GM18861 (cell line): ENCODE data around the gene NEGR1.

Experiments used
- ATAC-seq: cut with Tn5 transposase; IDR thresholded peaks from one replicate; pipeline ENCODE4 v1.9.1; 2021; ENCODE audit not compliant: unreplicated experiment

NEGR1 gene

DNA sequence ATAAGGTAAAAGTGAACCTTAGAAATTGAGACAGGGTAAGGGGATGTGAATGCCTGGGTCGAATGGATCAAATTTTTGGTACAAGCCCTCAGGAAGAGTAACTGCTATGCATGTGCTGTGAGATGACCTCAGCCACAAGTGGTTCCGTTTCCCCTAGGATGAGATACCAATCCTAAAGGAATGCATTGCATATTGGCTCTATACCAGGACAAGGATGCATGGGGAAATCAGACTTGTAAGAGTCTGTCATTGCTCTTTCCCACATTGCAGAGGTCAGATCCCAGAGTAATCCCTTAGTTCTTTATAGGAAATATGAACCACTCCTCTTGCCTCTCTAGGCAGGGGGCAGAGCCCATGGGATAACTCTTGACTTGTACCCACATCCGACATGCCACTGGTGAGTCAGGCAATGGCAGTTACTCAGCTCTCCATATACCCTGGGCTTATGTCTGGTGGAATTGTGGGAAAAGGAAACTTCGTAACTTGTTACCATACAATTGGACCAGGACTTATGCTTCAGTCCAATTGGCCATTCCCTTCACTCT, 773.2 kb downstream of the NEGR1 start:
- no peak for ATAC-seq

DNA sequence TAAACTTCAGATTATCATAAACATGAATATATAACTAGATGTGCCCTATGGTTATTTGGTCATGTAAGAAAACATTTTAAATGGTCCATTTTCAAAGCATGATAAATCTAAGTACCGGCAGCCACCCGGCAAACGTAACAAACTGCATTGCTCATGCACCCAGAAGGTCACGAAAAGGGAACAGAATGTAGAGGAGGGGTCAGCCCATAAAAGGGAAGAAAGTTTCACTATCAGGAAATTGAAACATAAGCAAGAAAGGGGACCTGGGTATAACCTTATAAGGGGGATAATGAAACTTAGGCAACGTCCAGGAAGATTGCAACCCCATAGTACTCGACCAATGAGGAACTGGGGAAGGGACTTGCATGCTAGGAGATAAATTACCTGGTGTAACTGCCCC, 780.3 kb downstream of the NEGR1 start:
- no peak for ATAC-seq

DNA sequence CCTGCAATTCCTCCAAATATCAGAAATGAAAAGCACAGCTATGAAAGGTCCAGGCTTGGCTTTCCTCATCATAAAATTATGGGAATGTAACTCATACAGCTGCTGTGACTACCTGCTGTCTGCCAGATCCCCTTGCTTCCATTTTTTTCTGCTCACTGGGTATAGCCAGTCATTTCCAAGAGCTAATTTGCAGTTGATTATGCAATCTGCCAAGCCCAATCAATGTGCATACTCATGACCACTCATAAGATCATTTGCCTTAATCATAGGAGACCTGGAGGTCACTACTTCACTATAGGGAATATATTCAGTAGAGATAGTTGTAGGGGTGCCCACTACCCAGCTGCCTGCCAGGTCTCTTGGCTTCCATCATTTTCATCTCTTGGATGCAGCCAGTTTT, 783.8 kb downstream of the NEGR1 start:
- no peak for ATAC-seq

GRCh38 chr1:71494163-71494562, 788.2 kb downstream of the NEGR1 start:
- no peak for ATAC-seq

DNA sequence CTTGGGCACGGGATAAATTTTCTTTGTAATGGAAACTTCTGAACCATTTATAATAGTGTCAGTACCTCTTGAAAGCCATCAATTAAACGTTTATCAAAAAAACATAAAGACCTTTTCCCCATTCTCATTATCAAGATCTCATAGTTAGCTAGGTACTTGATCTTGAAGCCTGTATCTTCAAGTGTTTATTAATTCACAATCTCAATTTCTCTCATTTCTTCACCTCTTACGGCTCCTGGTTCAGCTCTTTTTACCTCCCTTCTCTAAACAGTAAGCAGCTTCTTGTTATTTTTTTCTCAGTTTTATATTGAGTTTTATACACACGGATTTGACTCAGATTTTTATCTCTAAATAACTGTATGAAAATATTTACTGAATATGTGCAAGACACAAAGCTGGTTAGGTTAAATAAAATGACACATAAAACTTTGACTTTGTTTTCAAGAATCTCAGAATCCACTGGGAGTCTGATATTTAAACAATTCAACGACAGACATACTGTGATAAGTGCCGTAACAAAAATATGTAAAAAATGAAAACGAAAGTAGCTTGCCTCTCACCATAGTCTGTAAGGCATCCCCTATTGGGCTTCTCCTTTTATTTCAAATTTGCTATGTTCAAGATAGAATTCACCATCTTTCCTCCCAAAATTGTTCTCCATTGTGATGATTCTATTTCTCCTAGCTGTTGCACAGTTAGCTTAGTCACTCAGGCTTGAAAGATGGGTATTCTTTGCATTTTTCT, 789.9 kb downstream of the NEGR1 start:
- ATAC-seq = no peak

DNA sequence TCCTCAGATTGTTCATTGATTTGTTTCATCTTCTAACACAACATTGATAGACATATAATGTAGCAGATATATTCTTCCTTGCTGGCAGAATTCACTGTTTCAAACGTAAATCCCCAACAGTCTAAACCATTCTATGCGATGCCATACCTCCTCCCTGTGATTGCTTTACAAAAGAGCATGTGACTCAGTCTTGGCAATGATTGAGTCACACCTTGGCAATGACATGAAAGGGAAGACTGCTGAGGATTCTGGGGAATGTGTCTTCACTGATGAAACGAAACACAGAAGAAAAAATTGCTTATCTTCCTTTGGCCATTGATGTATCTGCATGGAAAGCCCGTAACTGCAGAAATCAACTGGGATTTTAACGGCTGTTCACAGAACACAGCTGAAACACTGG, 791.9 kb downstream of the NEGR1 start:
- no peak for ATAC-seq

DNA sequence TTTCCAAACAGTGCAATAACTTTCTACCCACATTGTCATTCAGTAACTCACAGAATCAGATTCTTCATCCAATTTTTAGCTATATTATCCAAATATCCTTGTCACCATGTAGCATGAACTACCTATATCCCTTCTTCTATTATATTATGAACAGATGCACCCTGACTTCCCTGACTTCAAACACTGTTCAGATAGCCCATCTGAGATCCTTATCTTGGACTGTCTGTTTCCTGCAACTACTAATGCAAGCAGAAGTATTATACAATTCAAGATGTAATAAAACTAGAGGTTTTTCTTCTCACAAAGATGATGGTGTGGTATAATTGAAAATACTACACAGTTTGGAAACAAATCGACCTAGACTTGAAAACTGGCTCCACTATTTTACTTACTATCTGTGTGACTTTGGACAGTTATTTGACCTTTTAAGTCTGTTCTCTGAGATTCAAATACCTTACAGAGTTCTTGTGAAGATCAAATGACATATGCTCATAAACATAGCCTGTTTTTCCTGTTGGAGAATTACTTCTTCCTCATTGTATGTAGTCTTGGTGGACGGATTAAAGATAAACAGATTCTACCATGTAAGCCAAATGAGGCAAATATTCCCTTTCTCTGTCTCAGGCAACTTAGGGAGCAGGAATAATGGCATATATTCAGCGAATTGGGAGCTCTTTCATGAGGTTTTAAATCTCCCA, 793.6 kb downstream of the NEGR1 start:
- no peak for ATAC-seq

DNA sequence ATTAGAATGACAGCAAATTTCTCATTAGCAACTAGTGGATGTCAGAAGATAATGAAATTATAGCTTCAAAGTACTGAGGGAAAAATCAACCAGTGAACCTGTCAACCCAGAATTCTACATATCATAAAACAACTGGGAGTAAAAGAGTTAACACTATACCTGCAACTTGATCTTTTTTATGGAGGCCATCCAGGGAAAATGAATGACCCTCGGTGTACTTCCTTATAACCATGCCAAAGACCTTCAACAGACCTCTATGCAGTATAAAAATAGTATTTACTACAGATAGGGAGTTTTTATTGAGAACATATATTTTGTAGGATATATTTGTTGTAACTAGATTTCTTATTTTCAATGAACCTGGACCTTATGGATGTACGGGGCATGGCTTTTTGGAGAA, 809.0 kb downstream of the NEGR1 start:
- ATAC-seq = no peak

DNA sequence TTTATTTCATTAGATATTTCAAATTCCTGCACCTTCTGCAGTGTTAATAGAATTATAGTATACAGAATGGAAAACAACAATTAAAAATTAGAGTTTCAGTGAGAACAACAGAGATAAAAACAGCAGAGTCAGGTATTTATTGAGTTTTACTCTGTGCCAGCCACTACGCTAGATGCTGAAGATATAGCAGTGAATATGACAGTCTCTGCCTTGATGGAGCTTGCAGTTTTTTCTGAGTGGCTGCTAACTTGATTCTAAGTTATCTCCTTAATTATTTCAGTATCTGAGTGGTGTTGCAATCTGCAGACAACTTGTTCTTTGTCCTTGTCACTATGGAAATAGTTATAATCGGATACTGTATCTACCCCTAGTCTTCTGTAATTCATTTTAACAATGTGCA, 817.2 kb downstream of the NEGR1 start:
- no peak for ATAC-seq

DNA sequence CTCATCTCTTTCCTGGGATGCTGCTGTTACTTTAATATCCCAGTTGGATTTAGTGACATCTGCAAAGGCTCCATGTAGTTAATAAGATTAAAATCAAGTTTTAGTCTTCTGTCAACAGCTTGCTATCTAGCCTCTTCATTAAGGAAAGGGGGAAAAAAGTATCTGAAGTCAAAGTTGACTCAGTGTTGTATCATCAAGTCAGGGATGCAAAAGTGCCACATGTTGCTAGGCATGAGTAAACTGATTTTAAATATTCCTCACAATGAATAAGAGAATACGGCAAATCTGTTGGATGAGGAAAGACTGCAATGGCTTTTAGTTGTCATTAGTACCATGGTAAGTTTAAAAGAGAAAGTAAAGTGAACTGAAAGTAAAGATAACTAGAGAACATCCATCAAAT, 818.3 kb downstream of the NEGR1 start:
- no peak for ATAC-seq

DNA sequence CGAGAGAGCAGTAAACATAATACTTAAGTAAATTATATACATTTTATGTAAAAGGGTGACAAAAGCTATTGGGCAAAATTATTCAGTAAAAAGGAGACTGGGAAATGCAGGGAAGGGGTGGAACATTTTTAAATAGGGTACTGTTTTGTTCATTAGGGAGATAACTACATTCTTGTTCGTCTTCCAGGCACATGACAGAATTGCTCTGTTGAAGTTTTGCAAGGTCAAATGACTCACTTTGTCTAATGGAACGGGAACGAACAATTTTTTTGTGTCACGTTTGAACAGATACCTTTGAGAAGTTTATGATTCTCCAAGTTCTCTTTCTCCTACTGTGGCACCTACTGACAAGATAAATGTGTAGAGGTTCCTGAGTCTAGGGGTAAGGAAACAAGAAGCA, 819.2 kb downstream of the NEGR1 start:
- no peak for ATAC-seq

DNA sequence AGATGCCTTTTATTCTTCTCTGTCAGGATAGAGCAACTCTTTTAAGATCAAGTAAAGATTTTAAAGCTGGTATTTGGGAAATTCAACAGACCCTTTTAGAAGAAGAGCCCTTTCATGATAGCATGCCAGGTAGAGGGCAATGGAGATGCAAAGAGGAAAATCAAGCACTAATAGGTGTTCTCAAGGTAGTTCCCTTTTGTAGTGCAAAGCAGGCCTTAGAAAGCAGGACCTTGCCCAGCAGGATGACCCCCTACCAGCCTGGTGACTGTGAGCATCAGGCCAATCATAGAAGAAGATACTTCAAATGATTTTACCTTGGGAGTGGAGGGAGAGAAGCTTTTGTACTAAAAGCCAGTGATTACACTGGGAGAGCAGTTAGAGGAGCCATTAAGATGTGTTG, 820.1 kb downstream of the NEGR1 start:
- ATAC-seq = no peak

- no peak for ATAC-seq
These were observed 820.9 kb downstream of the NEGR1 start for GRCh38 chr1:71461416-71461815.

GRCh38 chr1:71448444-71448843, 833.9 kb downstream of the NEGR1 start:
- no peak for ATAC-seq

DNA sequence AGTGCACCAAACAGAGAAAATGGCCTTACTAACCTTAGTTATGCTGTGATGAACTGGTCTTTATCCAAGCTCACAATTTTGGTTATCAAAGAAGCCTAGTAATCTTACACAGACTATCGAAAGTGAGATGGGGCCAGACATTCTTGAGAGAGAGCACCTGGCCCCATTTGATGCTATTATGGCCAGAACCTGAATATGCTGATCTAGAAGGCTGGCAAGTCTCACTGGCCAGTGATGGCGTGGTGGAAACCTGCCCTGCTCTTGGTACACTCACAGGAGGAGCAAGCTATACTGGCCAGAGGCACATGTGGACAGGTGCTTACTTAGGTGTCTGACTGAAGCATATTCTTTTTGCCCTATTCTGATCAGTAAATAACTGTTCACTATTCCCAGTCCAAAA, 843.7 kb downstream of the NEGR1 start:
- no peak for ATAC-seq

DNA sequence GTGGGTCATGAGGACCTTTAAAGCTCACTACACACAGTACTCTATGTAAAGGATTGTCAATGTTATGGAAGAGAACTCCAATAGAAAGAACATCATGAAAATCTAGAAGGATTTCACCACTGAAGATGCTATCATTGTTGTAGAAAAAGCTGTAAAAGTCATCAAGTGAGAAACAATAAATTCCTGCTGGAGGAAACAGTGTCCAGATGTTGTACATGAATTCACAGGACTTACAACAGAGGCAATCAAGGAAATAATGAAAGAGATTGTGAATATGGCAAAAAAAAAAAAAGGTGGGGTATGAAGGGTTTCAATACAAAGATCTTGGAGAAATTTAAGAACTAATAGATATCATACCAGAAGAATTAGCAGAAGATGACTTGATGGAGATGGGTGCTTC, 846.4 kb downstream of the NEGR1 start:
- no peak for ATAC-seq

- ATAC-seq = no peak
These were observed 848.1 kb downstream of the NEGR1 start for GRCh38 chr1:71434240-71434639.

GRCh38 chr1:71428029-71428428, 854.3 kb downstream of the NEGR1 start:
- no peak for ATAC-seq

DNA sequence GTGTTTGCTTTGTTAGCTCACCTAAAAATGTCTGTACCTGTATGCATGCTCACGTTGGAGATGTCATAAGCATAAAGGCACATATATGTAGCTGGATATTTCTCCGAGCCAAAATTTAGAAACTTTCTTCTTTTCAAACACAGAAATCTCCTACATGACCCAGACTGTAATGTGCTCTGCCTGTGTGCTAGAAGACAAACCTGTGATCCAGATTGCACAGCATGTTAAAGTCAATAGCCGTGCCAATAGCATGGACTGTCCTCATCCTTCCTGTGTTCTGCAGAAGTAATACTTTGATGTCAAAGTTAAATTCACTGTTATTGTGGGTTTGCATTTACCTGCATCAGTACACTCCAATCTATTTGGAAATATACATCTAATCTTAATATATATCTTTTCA, 855.3 kb downstream of the NEGR1 start:
- ATAC-seq = no peak

GRCh38 chr1:71424536-71424935, 857.8 kb downstream of the NEGR1 start:
- ATAC-seq = no peak

- no peak for ATAC-seq
These were observed 860.1 kb downstream of the NEGR1 start for GRCh38 chr1:71422221-71422620.

GRCh38 chr1:71417421-71417820, 864.9 kb downstream of the NEGR1 start:
- ATAC-seq = no peak

- ATAC-seq = no peak
These were observed 868.2 kb downstream of the NEGR1 start for GRCh38 chr1:71414179-71414578.
